Activated CD8-positive, alpha-beta T cell treated with anti-CD3 and anti-CD28 coated beads for 36 hours (primary cell): ENCODE data around the gene PES1. TPM values are rescaled to one million over a fixed set of nuclear protein-coding genes. Genes with fewer than 3 reads are reported as not detected.
"Not testable (repeated sequence)": the region's sequence is repeated elsewhere in the genome, so short reads cannot be mapped to it uniquely, and the experiment has no call there.

Source experiments
- ATAC-seq: fragments of 200-7000 bp; cut with Tn5 transposase; one replicate; pipeline ENCODE4 v1.10.0; 2021; ENCODE audit warnings: mild to moderate bottlenecking, moderate library complexity
- CTCF ChIA-PET: fragments of 350-600 bp; sonication (Branson Sonifier 250); formaldehyde crosslinking; loops from one replicate; lab custom pipeline; 2021; ENCODE audit warnings: antibody characterized with exemption; lab: Charles Lee
- POLR2A ChIA-PET: fragments of 350-600 bp; sonication (Branson Sonifier 250); formaldehyde crosslinking; loops from one replicate; lab custom pipeline; 2021; ENCODE audit warnings: antibody characterized with exemption; lab: Charles Lee
- DNase-seq: peaks from one replicate; pipeline ENCODE4 v3.0.0-alpha.2; 2020
- H3K27ac Mint-ChIP-seq: one replicate; pipeline ENCODE4 v1.8.0; 2021; ENCODE audit warnings: mild to moderate bottlenecking, mixed read lengths
- H3K27me3 Mint-ChIP-seq: one replicate; pipeline ENCODE4 v1.8.0; 2021; ENCODE audit warnings: mixed read lengths
- H3K36me3 Mint-ChIP-seq: one replicate; pipeline ENCODE4 v1.8.0; 2021; ENCODE audit warnings: low read depth, mixed read lengths
- H3K4me1 Mint-ChIP-seq: one replicate; pipeline ENCODE4 v1.8.0; 2021; ENCODE audit warnings: low read depth, mixed read lengths
- H3K4me3 Mint-ChIP-seq: one replicate; pipeline ENCODE4 v1.8.0; 2021; ENCODE audit warnings: mild to moderate bottlenecking, moderate library complexity, mixed read lengths
- H3K9me3 Mint-ChIP-seq: one replicate; pipeline ENCODE4 v1.8.0; 2021; ENCODE audit warnings: mixed read lengths
- intact Hi-C: fragments of 100-400 bp; cut with micrococcal nuclease; formaldehyde crosslinking; loops from one replicate; pipeline ENCODE4 v1.10.0; 2022
- total RNA-seq, 2 experiments: library from RNA; stranded (reverse); gene quantifications; one replicate each; pipeline ENCODE4 v1.2.3, GENCODE V29; 2021
- TF ChIP-seq, protein P1 (sequence below): fragments of 200-600 bp; IDR thresholded peaks from one replicate; pipeline ENCODE4 v1.8.0; 2022; ENCODE audit warnings: antibody characterized with exemption, mild to moderate bottlenecking

Gene PES1
- total RNA-seq, 2 experiments from 2014 or later, result 123 to 131 TPM

DNA sequence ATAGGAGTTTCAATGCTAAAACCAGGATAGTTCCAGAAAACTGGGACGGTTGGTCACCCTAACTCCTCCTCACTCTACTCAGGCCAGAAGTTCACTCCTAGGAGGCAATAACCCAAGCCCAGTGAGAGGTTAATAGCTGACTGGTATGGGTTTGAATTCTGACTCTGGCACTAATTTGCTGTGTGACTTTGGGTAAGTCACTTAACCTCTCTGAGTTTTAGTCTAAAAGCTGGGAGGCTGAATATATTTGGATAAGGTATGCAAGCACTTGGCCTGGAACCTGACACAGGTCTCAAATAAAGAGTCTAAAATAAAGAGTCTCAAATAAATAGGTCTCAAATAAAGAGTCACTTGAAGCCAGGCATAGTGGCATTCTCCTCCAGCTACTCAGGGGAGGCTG lies 39.0 kb downstream of the PES1 start:
- intact Hi-C loops, result no loop called here
- TF ChIP-seq, protein P1, sequence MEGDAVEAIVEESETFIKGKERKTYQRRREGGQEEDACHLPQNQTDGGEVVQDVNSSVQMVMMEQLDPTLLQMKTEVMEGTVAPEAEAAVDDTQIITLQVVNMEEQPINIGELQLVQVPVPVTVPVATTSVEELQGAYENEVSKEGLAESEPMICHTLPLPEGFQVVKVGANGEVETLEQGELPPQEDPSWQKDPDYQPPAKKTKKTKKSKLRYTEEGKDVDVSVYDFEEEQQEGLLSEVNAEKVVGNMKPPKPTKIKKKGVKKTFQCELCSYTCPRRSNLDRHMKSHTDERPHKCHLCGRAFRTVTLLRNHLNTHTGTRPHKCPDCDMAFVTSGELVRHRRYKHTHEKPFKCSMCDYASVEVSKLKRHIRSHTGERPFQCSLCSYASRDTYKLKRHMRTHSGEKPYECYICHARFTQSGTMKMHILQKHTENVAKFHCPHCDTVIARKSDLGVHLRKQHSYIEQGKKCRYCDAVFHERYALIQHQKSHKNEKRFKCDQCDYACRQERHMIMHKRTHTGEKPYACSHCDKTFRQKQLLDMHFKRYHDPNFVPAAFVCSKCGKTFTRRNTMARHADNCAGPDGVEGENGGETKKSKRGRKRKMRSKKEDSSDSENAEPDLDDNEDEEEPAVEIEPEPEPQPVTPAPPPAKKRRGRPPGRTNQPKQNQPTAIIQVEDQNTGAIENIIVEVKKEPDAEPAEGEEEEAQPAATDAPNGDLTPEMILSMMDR, result no peak
- Mint-ChIP-seq H3K27me3 (no peaks in the 10 kb centered on the region), H3K27ac (no peak overlapping the region), H3K36me3 (no peaks in the 10 kb centered on the region), H3K9me3 (no peaks in the 10 kb centered on the region), H3K4me1 (no peaks in the 10 kb centered on the region), H3K4me3 (no peak overlapping the region)
- CTCF ChIA-PET, result interaction anchor here (1.1 kb wide), 1 partner anchor 12 kb away, joined by 3 read pairs; no protein-coding TSS in a partner anchor
- no peak for DNase-seq
- no peak for ATAC-seq
- POLR2A ChIA-PET, result no interaction called here

GRCh38 chr22:30551813-30552212 lies 39.9 kb downstream of the PES1 start:
- H3K27ac Mint-ChIP-seq, POLR2A ChIA-PET, intact Hi-C loops, H3K36me3 Mint-ChIP-seq, H3K4me3 Mint-ChIP-seq, CTCF ChIA-PET, DNase-seq, H3K9me3 Mint-ChIP-seq, H3K4me1 Mint-ChIP-seq, ATAC-seq, H3K27me3 Mint-ChIP-seq: not testable (repeated sequence)

DNA sequence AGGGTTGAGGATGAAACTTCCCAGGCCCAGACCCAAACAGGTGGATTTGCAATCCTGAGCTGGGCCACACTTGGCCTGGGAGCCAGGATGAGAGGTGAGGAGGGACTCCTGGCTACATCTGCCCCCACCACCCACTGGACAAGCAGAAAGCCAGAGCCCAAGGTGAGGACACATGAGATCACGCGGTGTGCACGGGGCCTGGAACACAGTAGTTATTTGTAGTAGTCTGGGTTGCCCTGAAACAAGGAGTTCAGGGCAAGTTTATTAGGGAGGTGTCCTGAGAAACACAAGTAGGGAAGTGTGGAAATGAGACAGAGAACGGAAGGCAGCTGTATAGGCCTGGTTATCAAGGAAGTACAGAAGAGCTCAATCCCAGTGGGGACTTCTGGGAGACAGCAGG lies 44.5 kb downstream of the PES1 start:
- Mint-ChIP-seq H3K36me3 (no peaks in the 10 kb centered on the region), H3K27me3 (peaks cover 20% of the 10 kb centered on the region), H3K27ac (no peak overlapping the region), H3K4me3 (no peak overlapping the region), H3K9me3 (no peaks in the 10 kb centered on the region), H3K4me1 (peaks cover 3% of the 10 kb centered on the region)
- ATAC-seq (no peak), DNase-seq (no peak)
- ChIA-PET CTCF (no interaction called here), POLR2A (no interaction called here)
- TF ChIP-seq, protein P1, result no peak
- intact Hi-C loops, result no loop called here

DNA sequence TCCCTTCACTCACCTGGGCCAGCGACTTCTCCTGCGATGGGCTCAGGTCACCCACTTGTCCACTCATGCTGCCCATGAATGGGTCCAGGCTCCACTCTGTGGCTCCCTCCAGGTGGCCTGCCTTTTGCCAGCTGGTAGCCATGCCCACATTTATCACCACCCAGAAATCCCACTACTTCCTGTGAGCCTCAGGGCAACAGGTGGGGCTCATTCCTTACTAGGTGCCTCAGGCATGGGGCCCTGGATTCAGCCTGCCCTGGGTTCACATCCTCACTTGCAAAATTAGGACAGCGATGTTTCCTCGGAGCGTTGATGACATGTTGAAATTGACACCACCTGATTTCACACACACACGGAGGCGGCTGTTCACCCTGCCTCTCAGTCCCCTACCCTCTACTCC lies 45.1 kb downstream of the PES1 start, which contains the start of gene SEC14L6:
TSS of gene SEC14L6 (minus strand) at position 126 of the 400 bp plus-strand sequence. CDS start at position 67, 59 bp downstream.
- ChIA-PET POLR2A (no interaction called here), CTCF (no interaction called here)
- TF ChIP-seq, protein P1, result no peak
- Mint-ChIP-seq H3K27ac (no peak within 1 kb of the TSS), H3K4me1 (peaks cover 4% of the 10 kb centered on the region), H3K9me3 (no peaks in the 10 kb centered on the region), H3K27me3 (peaks cover 24% of the 10 kb centered on the region), H3K36me3 (no peaks in the 10 kb centered on the region), H3K4me3 (no peak within 1 kb of the TSS)
- intact Hi-C loops, result no loop called here
- DNase-seq, result no peak
- ATAC-seq, result no peak

GRCh38 chr22:30542811-30543188 lies 48.9 kb downstream of the PES1 start:
- peaks cover 26% of the 10 kb centered on the region for H3K27me3 Mint-ChIP-seq
- CTCF ChIA-PET, result no interaction called here
- intact Hi-C loops, result no loop called here
- ATAC-seq, result no peak
- no peak overlapping the region for H3K4me3 Mint-ChIP-seq
- no peak overlapping the region for H3K27ac Mint-ChIP-seq
- no peak for DNase-seq
- no peaks in the 10 kb centered on the region for H3K9me3 Mint-ChIP-seq
- TF ChIP-seq, protein P1, result no peak
- no peaks in the 10 kb centered on the region for H3K36me3 Mint-ChIP-seq
- H3K4me1 Mint-ChIP-seq, result peaks cover 4% of the 10 kb centered on the region
- POLR2A ChIA-PET, result interaction anchor here (0.6 kb wide), 1 partner anchor 12 kb away, joined by 3 read pairs; no protein-coding TSS in a partner anchor
